Lower lobe of right lung (tissue), 2 donors: ENCODE measurements around the gene CYP4A22. TPM values are rescaled to one million over a fixed set of nuclear protein-coding genes. Genes with fewer than 3 reads are reported as not detected.

Experiments used
- ATAC-seq, 2 donors: fragments of 200-7000 bp; cut with Tn5 transposase; one replicate each; pipeline ENCODE4 v1.9.1; 2020 to 2022; ENCODE audit warnings: mild to moderate bottlenecking in 2 of 2, moderate library complexity in 2 of 2
- DNase-seq: peaks from one replicate; pipeline ENCODE4 v3.0.0-alpha.2; 2020
- H3K27ac ChIP-seq: fragments of 200-600 bp; one replicate; pipeline ENCODE4 v1.8.0; 2022
- H3K27me3 ChIP-seq: fragments of 200-600 bp; one replicate; pipeline ENCODE4 v1.8.0; 2022; ENCODE audit warnings: low read depth
- H3K36me3 ChIP-seq: fragments of 200-600 bp; one replicate; pipeline ENCODE4 v1.8.0; 2022; ENCODE audit warnings: mild to moderate bottlenecking
- H3K4me1 ChIP-seq: fragments of 200-600 bp; one replicate; pipeline ENCODE4 v1.8.0; 2022
- H3K4me3 ChIP-seq: fragments of 200-600 bp; one replicate; pipeline ENCODE4 v1.8.0; 2022; ENCODE audit warnings: mild to moderate bottlenecking
- H3K9me3 ChIP-seq: fragments of 200-600 bp; one replicate; pipeline ENCODE4 v1.8.0; 2022
- CTCF ChIP-seq: fragments of 200-600 bp; IDR thresholded peaks from one replicate; pipeline ENCODE4 v1.8.0; 2022; ENCODE audit warnings: antibody characterized with exemption, mild to moderate bottlenecking
- intact Hi-C: fragments of 100-400 bp; cut with DNase I; formaldehyde crosslinking; loops from one replicate; pipeline ENCODE4 v1.11.0; 2022
- total RNA-seq: library from RNA; stranded (reverse); fragmentation: NEBNext Ultra II Directional; extraction: Animal tissue kit (Norgen Biotek cat#: 25700); gene quantifications from one replicate; pipeline ENCODE4 v1.2.1, GENCODE V29; 2021
- donor health status: DM: no; HTN: yes; CAD: no; lungs with severe emphysema.

CYP4A22 gene
- total RNA-seq, 1 donor from 2014 or later: not detected

- DNase-seq (no peak), ATAC-seq (no peak)
- intact Hi-C loops: no loop called here
- no peak for TF ChIP-seq CTCF
- H3K9me3 ChIP-seq: no peaks in the 10 kb centered on the region
- H3K27me3 ChIP-seq: no peaks in the 10 kb centered on the region
- H3K36me3 ChIP-seq: no peaks in the 10 kb centered on the region
- peaks cover 12% of the 10 kb centered on the region for H3K4me1 ChIP-seq
- H3K27ac ChIP-seq: no peak overlapping the region
- H3K4me3 ChIP-seq: no peak overlapping the region
Observed at GRCh38 chr1:47184090-47184821, 47.0 kb downstream of the CYP4A22 start.

- no peaks in the 10 kb centered on the region for H3K36me3 ChIP-seq
- no peaks in the 10 kb centered on the region for H3K9me3 ChIP-seq
- DNase-seq: no peak
- intact Hi-C loops: no loop called here
- no peak for TF ChIP-seq CTCF
- no peak overlapping the region for H3K27ac ChIP-seq
- no peak for ATAC-seq
- H3K4me3 ChIP-seq: no peak overlapping the region
- H3K4me1 ChIP-seq: peaks cover 7% of the 10 kb centered on the region
- no peaks in the 10 kb centered on the region for H3K27me3 ChIP-seq
Observed at GRCh38 chr1:47184822-47185677, 47.8 kb downstream of the CYP4A22 start.

- no peak overlapping the region for H3K4me3 ChIP-seq
- intact Hi-C loops: no loop called here
Observed at GRCh38 chr1:47186267-47187185, 49.3 kb downstream of the CYP4A22 start.

GRCh38 chr1:47187231-47187925 is 50.1 kb downstream of the CYP4A22 start:
- H3K4me1 ChIP-seq: peaks cover 24% of the 10 kb centered on the region

More at GRCh38 chr1:47186267-47187185, 49.3 kb downstream of the CYP4A22 start:
- no peaks in the 10 kb centered on the region for H3K36me3 ChIP-seq
- no peaks in the 10 kb centered on the region for H3K27me3 ChIP-seq
- DNase-seq: no peak
- no peak overlapping the region for H3K27ac ChIP-seq
- no peaks in the 10 kb centered on the region for H3K9me3 ChIP-seq
- peaks cover 15% of the 10 kb centered on the region for H3K4me1 ChIP-seq
- no peak for TF ChIP-seq CTCF
- no peak for ATAC-seq

More at GRCh38 chr1:47187231-47187925, 50.1 kb downstream of the CYP4A22 start:
- Histone ChIP-seq H3K27me3 (no peaks in the 10 kb centered on the region), H3K36me3 (no peaks in the 10 kb centered on the region), H3K9me3 (no peaks in the 10 kb centered on the region), H3K27ac (no peak overlapping the region), H3K4me3 (no peak overlapping the region)
- DNase-seq (no peak), ATAC-seq (no peak)
- no peak for TF ChIP-seq CTCF
- intact Hi-C loops: no loop called here
